GM12874 (cell line): ENCODE data around the gene MAP3K2.

ENCODE experiments used
- TF ChIP-seq, protein P1 (sequence below): IDR thresholded peaks from 2 replicates; pipeline ENCODE4 v1.5.1; 2011; ENCODE audit warnings: low read depth, mild to moderate bottlenecking, control low read depth, low read length, moderate library complexity; ENCODE audit not compliant: insufficient read depth

MAP3K2 gene

GRCh38 chr2:127379712-127380355, 7.9 kb downstream of the MAP3K2 start:
- TF ChIP-seq, protein P1, sequence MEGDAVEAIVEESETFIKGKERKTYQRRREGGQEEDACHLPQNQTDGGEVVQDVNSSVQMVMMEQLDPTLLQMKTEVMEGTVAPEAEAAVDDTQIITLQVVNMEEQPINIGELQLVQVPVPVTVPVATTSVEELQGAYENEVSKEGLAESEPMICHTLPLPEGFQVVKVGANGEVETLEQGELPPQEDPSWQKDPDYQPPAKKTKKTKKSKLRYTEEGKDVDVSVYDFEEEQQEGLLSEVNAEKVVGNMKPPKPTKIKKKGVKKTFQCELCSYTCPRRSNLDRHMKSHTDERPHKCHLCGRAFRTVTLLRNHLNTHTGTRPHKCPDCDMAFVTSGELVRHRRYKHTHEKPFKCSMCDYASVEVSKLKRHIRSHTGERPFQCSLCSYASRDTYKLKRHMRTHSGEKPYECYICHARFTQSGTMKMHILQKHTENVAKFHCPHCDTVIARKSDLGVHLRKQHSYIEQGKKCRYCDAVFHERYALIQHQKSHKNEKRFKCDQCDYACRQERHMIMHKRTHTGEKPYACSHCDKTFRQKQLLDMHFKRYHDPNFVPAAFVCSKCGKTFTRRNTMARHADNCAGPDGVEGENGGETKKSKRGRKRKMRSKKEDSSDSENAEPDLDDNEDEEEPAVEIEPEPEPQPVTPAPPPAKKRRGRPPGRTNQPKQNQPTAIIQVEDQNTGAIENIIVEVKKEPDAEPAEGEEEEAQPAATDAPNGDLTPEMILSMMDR: no peak

GRCh38 chr2:127378720-127379119, 9.1 kb downstream of the MAP3K2 start:
- TF ChIP-seq, protein P1: no peak

DNA sequence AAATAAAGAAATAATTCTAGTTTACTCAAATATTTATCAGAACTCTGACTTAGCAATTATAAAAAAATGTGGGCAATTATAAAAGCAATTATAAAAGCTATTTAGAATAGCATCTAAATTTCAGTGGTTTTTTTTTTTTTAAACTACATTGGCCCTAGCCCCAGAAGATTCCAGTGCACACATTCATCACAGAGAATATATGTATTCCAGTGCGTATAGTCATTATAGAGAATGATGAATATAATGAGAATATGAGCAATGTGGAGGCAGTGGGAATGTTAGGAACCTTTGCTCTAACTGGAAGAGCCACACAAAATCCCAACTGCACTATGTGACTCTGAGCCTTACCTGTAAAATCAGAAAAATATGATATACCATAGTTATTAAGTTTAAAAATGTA, 10.5 kb downstream of the MAP3K2 start:
- TF ChIP-seq, protein P1: no peak

DNA sequence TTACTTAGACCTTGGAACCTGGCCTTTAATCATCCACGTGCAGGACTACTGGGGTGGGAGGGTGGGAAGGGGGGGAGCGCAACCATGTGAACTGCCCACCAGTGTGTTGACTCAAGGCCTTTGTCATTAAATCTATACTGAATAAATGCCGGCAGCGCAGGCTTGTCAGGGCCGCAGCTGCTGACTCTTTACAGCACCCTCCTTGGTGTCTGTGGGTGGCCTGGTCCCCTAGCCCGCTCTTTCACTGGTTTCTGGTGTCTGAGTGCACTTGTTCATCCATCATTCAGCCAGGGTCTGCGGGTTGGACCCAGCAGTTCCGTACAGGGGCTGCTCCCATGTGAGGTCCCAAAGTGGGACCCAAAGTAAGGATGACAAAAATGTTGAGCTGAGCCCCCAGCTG, 11.5 kb downstream of the MAP3K2 start:
- TF ChIP-seq, protein P1: no peak

GRCh38 chr2:127373362-127374083, 14.3 kb downstream of the MAP3K2 start:
- TF ChIP-seq, protein P1: no peak

DNA sequence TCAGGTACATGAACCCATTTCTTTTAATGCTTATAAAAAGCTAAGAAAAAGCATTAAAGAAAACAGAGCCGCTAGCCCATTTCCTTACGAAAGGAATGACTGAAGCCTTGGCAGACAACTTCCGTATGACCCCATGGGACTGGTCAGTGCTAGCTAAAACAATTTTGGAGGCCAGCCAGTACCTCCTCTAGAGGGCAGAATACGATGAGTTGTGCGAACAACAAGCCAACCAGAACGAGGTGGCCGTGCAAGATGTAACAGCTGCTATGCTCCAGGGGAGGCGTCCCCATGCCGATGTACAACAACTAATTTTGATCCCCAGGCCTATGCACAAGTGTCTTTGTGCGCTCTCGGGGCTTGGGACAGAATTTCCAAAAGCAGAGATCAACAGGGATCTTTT, 16.7 kb downstream of the MAP3K2 start:
- TF ChIP-seq, protein P1: no peak

GRCh38 chr2:127370010-127370409, 17.8 kb downstream of the MAP3K2 start:
- TF ChIP-seq, protein P1: no peak
